HS-5 (cell line): ENCODE measurements around the gene FHIT.

Experiments used
- DNase-seq: peaks from one replicate; pipeline ENCODE4 v3.0.0-alpha.2; 2012; ENCODE audit warnings: low read depth

The FHIT gene

GRCh38 chr3:60839246-60839645 is 412.0 kb downstream of the FHIT start:
- no peak for DNase-seq

- no peak for DNase-seq
These were observed 415.5 kb downstream of the FHIT start for GRCh38 chr3:60835796-60836195.

GRCh38 chr3:60829058-60829457 is 422.2 kb downstream of the FHIT start:
- DNase-seq = no peak

- DNase-seq = no peak
These were observed 423.6 kb downstream of the FHIT start for GRCh38 chr3:60827666-60828065.

GRCh38 chr3:60826511-60826910 is 424.7 kb downstream of the FHIT start:
- no peak for DNase-seq

- DNase-seq = no peak
These were observed 438.8 kb downstream of the FHIT start for GRCh38 chr3:60812502-60812901.

GRCh38 chr3:60810881-60811280 is 440.4 kb downstream of the FHIT start:
- DNase-seq = no peak

GRCh38 chr3:60809857-60810610 is 441.2 kb downstream of the FHIT start:
- DNase-seq = no peak

GRCh38 chr3:60803216-60804173 is 447.8 kb downstream of the FHIT start:
- no peak for DNase-seq

GRCh38 chr3:60801307-60801706 is 449.9 kb downstream of the FHIT start:
- no peak for DNase-seq

GRCh38 chr3:60798456-60798855 is 452.8 kb downstream of the FHIT start:
- DNase-seq = no peak

GRCh38 chr3:60792249-60792852 is 458.9 kb downstream of the FHIT start:
- DNase-seq = no peak

GRCh38 chr3:60788185-60788584 is 463.1 kb downstream of the FHIT start:
- DNase-seq = no peak

- DNase-seq = no peak
These were observed 469.3 kb downstream of the FHIT start for GRCh38 chr3:60781935-60782334.

- DNase-seq = no peak
These were observed 471.6 kb downstream of the FHIT start for GRCh38 chr3:60779637-60780036.

GRCh38 chr3:60775985-60776384 is 475.3 kb downstream of the FHIT start:
- no peak for DNase-seq

- no peak for DNase-seq
These were observed 476.6 kb downstream of the FHIT start for GRCh38 chr3:60774617-60775016.

GRCh38 chr3:60772584-60772983 is 478.7 kb downstream of the FHIT start:
- no peak for DNase-seq

- no peak for DNase-seq
These were observed 479.5 kb downstream of the FHIT start for GRCh38 chr3:60771766-60772165.

- DNase-seq = no peak
These were observed 480.7 kb downstream of the FHIT start for GRCh38 chr3:60770532-60770931.

- no peak for DNase-seq
These were observed 483.7 kb downstream of the FHIT start for GRCh38 chr3:60767536-60767935.

GRCh38 chr3:60765776-60766175 is 485.5 kb downstream of the FHIT start:
- no peak for DNase-seq

- DNase-seq = no peak
These were observed 486.4 kb downstream of the FHIT start for GRCh38 chr3:60764870-60765269.
